NCI-H510A (cell line): Measurements from ENCODE around the gene RCBTB1.
"Not testable (repeated sequence)": the region's sequence is repeated elsewhere in the genome, so short reads cannot be mapped to it uniquely, and the experiment has no call there.

Source experiments
- DNase-seq: peaks from one replicate; lab custom pipeline; 2025; lab: John Stamatoyannopoulos, UW

The RCBTB1 gene

DNA sequence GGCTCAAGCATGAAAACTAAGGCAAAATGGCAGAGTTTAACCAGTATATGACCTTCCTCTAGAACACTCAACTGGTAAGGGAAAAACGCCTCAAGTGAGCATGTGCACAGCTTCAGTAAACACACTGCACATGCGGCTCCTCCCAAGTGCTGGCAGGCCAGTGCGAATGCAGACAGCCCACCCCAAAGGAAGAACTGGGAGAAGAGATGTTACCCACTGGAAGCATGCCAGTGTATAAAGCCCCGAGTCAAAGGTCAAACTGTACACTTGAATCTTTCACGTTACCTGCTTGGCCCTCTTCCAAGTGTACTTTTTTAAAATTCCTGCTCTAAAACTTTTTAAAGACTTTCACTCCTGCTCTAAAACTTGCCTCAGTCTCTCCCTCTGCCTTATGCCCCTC, 19.2 kb upstream of the RCBTB1 start:
- DNase-seq = no peak

DNA sequence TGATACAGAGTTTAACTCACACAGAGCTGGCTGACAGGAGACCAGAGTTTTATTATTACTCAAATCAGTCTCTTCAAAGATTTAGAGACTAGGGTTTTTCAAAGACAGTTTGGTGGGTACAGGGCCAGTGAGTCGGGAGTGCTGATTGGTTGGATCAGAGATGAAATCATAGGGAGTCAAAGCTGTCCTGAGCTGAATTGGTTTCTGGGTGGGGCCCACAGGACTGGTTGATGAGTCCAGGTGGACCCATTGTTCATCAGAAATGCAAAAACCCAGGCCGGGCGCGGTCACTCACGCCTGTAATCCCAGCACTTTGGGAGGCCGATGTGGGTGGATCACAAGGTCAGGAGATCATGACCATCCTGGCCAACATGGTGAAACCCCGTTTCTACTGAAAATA, 17.3 kb upstream of the RCBTB1 start:
- DNase-seq = not testable (repeated sequence)

DNA sequence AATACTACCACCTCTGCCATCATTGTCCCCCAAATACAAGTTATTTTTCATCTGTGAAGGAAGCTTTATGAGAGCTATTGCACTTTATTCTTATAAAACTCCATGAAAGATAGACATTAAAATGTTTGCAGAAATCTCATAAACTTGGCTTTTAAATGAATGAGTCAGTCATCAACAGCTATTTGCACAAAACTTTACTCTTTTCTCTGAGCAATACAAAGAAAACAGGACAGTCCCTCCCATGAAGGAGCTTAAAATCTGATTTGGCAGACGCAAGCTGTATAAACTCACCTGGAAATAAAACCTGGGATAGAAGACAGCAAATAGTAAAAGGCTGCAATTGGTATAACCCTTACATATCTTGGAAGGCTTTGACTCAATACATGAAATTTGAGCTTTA, 16.6 kb upstream of the RCBTB1 start:
- DNase-seq = no peak

DNA sequence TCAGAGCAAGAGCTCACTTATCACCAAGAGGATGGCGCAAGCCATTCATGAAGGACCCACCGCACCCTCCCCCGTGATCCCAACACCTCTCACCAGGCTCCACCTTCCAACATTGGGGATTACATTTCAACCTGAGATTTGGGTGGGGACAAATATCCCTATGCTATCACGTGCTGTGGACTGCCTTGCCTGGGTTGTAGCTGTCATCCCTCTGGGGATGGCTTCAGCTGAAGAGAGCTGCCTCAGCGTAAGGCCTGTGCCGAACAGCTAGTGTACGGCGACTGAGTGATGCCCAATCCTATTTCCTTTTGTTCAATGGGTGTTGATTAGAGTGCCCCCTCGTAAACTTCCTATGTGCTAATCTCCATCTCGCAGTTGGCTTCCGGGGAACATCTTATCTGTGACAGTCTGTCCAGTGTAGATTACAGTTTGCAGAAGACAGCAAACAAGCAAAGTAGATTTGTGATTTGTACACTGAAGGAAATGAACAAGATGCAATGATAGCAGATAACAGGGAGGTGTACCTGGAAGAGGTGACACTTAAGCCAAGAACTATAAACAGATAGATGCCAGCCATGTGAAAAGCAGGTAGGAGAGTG, 11.8 kb upstream of the RCBTB1 start:
- no peak for DNase-seq

DNA sequence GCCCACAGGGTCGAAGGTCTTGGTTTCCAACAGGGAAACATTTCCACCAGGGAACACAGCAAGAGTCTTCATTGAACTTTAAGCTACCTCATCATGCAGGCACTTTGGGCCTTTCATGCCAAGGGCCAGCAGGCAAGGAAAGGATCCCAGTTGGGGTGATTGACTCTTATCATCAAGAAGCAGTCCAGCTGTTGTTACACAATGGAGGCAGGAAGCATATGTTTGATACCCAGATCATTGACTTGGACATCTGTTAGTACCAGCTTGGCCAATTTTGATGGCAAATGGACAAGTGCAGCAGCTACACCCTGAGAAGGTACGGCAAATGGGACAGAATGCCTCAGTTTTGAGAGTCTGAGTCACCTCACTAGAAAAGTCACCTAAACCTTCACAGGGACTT, 10.9 kb upstream of the RCBTB1 start:
- DNase-seq = no peak

DNA sequence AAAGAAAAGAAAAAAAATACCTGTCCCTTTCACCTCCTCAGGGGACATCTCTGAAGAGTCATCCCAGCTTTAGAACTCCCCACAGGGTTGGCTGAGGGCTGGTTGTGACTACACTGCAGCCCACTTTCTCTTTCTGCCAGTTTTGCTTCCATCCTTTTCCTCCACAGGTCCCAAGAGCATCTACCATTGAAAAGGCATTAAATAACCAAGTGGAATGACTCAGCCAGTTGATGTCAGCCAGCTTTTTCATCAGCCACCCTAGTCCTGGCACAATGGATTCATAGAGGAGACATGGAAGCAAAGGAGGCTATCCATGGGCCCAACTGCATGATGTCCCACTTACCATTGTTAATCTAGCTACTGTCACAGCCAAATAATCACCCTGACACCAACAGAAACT, 9.2 kb upstream of the RCBTB1 start:
- DNase-seq = no peak

DNA sequence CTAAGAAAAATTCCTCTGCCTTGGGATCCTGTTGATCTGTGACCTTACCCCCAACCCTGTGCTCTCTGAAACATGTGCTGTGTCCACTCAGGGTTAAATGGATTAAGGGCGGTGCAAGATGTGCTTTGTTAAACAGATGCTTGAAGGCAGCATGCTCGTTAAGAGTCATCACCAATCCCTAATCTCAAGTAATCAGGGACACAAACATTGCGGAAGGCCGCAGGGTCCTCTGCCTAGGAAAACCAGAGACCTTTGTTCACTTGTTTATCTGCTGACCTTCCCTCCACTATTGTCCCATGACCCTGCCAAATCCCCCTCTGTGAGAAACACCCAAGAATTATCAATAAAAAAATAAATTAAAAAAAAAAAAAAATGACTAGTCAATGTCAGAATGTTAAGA, 8.5 kb upstream of the RCBTB1 start:
- not testable (repeated sequence) for DNase-seq

DNA sequence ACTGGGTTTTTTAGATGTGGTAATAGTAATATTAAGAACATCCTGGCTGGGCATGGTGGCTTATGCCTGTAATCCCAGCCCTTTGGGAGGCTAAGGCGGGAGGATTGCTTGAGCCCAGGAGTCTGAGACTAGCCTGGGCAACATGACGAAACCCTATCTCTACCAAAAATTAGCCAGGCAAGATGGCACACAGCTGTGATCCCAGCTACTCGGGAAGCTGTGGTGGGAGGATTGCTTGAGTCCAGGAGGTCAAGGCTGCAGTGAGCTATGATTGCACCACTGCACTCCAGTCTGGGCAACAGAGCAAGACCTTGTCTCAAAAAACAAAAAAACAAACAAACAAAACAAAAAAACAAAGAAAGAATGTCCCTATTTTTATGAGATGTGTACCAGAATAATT, 5.4 kb upstream of the RCBTB1 start:
- not testable (repeated sequence) for DNase-seq

- no peak for DNase-seq
Measured at GRCh38 chr13:49587311-49587847, 2.0 kb upstream of the RCBTB1 start.

- no peak for DNase-seq
Measured at GRCh38 chr13:49586717-49587116, 1.4 kb upstream of the RCBTB1 start.

GRCh38 chr13:49584771-49585182, 581 bp downstream of the RCBTB1 start:
- no peak for DNase-seq

- DNase-seq = no peak
Measured at GRCh38 chr13:49580980-49581680, 4.2 kb downstream of the RCBTB1 start.

GRCh38 chr13:49579501-49579900, 5.9 kb downstream of the RCBTB1 start:
- DNase-seq = no peak

- no peak for DNase-seq
Measured at GRCh38 chr13:49571299-49572240, 13.8 kb downstream of the RCBTB1 start.

GRCh38 chr13:49569993-49570689, 15.2 kb downstream of the RCBTB1 start:
- no peak for DNase-seq

DNA sequence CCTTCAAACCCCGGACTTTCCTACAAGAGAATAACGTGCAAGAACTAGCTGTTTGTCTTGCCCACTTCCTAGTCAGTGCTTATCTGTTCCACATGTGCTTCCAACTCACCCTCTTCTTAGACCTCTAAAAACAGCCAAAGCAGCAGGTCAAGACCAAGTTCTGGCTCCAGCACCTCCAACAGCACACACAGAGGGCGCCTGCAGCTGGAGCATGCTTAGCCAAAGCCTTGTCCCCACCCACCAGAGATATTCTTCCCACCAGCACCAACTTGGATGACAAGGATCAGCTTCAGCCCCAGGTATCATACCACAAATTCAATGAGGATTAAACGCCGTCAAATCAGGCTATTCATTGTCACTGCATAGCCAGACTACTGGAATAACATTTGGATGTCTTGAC, 17.9 kb downstream of the RCBTB1 start:
- no peak for DNase-seq

DNA sequence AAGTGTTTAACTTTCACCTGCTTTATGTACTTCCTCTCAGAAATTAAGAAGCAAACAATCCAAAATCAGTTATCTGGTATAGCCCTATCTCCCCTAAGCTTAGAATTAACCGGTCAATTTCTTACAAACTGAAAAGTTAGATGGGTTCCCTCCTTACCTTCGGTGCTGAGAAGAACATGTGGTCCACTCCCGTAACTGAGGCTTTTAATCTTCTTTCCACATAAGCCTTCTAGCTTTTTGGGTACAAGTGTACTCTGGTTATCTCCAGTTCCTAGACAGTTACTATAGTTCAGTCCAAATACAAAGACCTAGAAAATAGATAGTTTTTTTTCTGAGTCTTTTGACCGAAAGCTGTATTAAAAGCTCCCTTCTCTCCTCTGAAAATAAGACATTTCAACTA, 18.9 kb downstream of the RCBTB1 start:
- DNase-seq = no peak

DNA sequence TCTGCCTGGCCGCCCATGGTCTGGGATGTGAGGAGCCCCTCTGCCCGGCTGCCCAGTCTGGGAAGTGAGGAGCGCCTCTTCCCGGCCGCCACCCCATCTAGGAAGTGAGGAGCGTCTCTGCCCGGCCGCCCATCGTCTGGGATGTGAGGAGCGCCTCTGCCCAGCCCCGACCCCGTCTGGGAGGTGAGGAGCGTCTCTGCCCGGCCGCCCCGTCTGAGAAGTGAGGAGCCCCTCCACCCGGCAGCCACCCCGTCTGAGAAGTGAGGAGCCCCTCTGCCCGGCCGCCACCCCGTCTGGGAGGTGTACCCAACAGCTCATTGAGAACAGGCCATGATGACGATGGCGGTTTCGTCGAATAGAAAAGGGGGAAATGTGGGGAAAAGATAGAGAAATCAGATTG, 19.9 kb downstream of the RCBTB1 start:
- DNase-seq = not testable (repeated sequence)

DNA sequence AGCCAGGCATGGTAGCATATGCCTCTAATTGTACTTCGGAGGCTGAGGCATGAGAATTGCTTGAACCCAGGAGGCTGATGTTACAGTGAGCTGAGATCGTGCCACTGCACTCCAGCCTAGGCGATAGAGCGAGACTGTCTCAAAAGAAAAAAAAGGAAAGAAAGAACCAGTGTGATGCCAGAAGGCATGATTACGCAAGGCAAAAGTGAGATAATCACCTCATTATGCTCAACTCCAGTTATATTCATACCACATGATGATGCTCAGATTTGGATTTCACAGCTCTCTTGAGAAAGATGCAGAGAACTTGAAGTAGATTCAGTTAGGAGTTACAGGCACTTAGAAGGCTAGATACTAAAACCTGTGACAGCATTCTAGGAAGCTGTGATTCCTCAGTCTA, 21.8 kb downstream of the RCBTB1 start:
- no peak for DNase-seq

DNA sequence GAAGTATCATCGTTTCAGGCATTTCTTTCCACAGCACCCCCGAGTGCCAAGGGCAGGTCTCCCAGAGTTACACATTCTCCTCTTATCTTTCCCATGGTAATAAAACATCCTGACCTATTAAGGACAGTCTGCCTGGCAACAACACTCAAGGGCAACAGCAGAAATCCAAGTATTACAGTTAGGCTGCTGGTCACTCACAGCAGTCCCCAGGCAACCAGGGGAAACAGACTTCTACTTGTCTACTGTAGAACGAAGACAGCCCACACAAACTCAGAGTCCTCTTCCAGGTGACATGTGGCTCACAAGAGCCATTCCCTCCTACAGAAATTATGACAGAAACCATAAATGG, 24.3 kb downstream of the RCBTB1 start:
- no peak for DNase-seq

GRCh38 chr13:49560270-49561061, 24.9 kb downstream of the RCBTB1 start:
- DNase-seq = no peak
